GM23338 (cell line): ENCODE measurements around the gene SOX1. TPM values are rescaled to one million over a fixed set of nuclear protein-coding genes. Genes with fewer than 3 reads are reported as not detected.
A peak's percentile ranks its signal among the peaks of the same experiment; 100 is the strongest.

Experiments used
- ATAC-seq: fragments of 200-7000 bp; cut with Tn5 transposase; 3 replicates; pipeline ENCODE4 v1.9.1; 2020
- DNase-seq: peaks from one replicate; pipeline ENCODE4 v3.0.0-alpha.2; 2015; ENCODE audit warnings: low spot score
- H2AFZ ChIP-seq: fragments of 200-600 bp; sonication (generic); 2 replicates; pipeline ENCODE4 v1.8.0; 2016; ENCODE audit warnings: antibody characterized with exemption, mild to moderate bottlenecking, moderate library complexity
- H3F3A ChIP-seq: fragments of 200-600 bp; sonication (generic); replicated peaks from 2 replicates; pipeline ENCODE4 v1.8.0; 2017; ENCODE audit warnings: antibody characterized with exemption, mixed run types, low read depth
- H3K27ac ChIP-seq: fragments of 200-600 bp; sonication (generic); 2 replicates; pipeline ENCODE4 v1.6.1; 2016; ENCODE audit warnings: low read depth
- H3K27me3 ChIP-seq: fragments of 200-600 bp; sonication (generic); 2 replicates; pipeline ENCODE4 v1.8.0; 2016; ENCODE audit warnings: mild to moderate bottlenecking, mixed run types, moderate library complexity; ENCODE audit not compliant: insufficient read depth
- H3K36me3 ChIP-seq: fragments of 200-600 bp; sonication (generic); 2 replicates; pipeline ENCODE4 v1.8.0; 2016; ENCODE audit warnings: mild to moderate bottlenecking; ENCODE audit not compliant: insufficient read depth
- H3K4me1 ChIP-seq: fragments of 200-600 bp; sonication (generic); 2 replicates; pipeline ENCODE4 v1.8.0; 2016; ENCODE audit warnings: mild to moderate bottlenecking, moderate library complexity; ENCODE audit not compliant: insufficient read depth
- H3K4me2 ChIP-seq: fragments of 200-600 bp; sonication (generic); 2 replicates; pipeline ENCODE4 v1.7.1; 2017; ENCODE audit warnings: mixed run types
- H3K4me3 ChIP-seq: fragments of 200-600 bp; sonication (generic); 2 replicates; pipeline ENCODE4 v1.6.1; 2016; ENCODE audit warnings: mixed run types
- H3K79me2 ChIP-seq: fragments of 200-600 bp; sonication (generic); replicated peaks from 2 replicates; pipeline ENCODE4 v1.8.0; 2017; ENCODE audit warnings: mild to moderate bottlenecking; ENCODE audit not compliant: insufficient read depth
- H3K9me2 ChIP-seq: fragments of 200-600 bp; sonication (generic); 2 replicates; pipeline ENCODE4 v1.8.0; 2017; ENCODE audit not compliant: insufficient read depth
- H4K20me1 ChIP-seq: fragments of 200-600 bp; sonication (generic); replicated peaks from 2 replicates; pipeline ENCODE4 v1.8.0; 2017; ENCODE audit warnings: mild to moderate bottlenecking; ENCODE audit not compliant: insufficient read depth
- H3K27ac Mint-ChIP-seq: 2 replicates; pipeline ENCODE4 v1.8.0; 2020; ENCODE audit warnings: inconsistent platforms, mild to moderate bottlenecking, moderate library complexity, mixed read lengths
- H3K27me3 Mint-ChIP-seq: 3 replicates; pipeline ENCODE4 v1.8.0; 2022; ENCODE audit warnings: low read depth, mild to moderate bottlenecking, moderate library complexity, mixed read lengths, inconsistent platforms; ENCODE audit not compliant: insufficient read depth, poor library complexity
- H3K36me3 Mint-ChIP-seq: 3 replicates; pipeline ENCODE4 v1.8.0; 2021; ENCODE audit warnings: low read depth, mild to moderate bottlenecking, inconsistent platforms, moderate library complexity, mixed read lengths
- H3K4me1 Mint-ChIP-seq: 3 replicates; pipeline ENCODE4 v1.8.0; 2020; ENCODE audit warnings: mild to moderate bottlenecking, inconsistent platforms, mixed read lengths
- H3K4me3 Mint-ChIP-seq: 3 replicates; pipeline ENCODE4 v1.8.0; 2021; ENCODE audit warnings: moderate library complexity, mild to moderate bottlenecking, inconsistent platforms, mixed read lengths
- H3K9me3 Mint-ChIP-seq: 3 replicates; pipeline ENCODE4 v1.8.0; 2020; ENCODE audit warnings: moderate library complexity, mild to moderate bottlenecking, inconsistent platforms, mixed read lengths
- CREB1 ChIP-seq: fragments of 250-450 bp; sonication (Bioruptor Pico); IDR thresholded peaks from 2 replicates; pipeline ENCODE4 v1.5.0; 2020; ENCODE audit warnings: low read depth, mild to moderate bottlenecking, moderate library complexity
- CTCF ChIP-seq, 2 experiments: fragments of 200-600 bp in 1 of 2; sonication (generic) in 1 of 2; conservative IDR thresholded peaks; 2 replicates each; pipeline versions ENCODE4 v1.5.1 to v1.6.1; 2016 to 2017; ENCODE audit warnings: antibody characterized with exemption in 2 of 2, low read depth in 2 of 2, mild to moderate bottlenecking in 2 of 2, moderate library complexity in 1 of 2
- ETS1 ChIP-seq: IDR thresholded peaks from 2 replicates; pipeline ENCODE4 v1.6.1; 2016; ENCODE audit warnings: antibody characterized with exemption
- EZH2 ChIP-seq: fragments of 200-600 bp; sonication (generic); IDR thresholded peaks from one replicate; pipeline ENCODE4 v1.8.0; 2017; ENCODE audit warnings: antibody characterized with exemption, mild to moderate bottlenecking, low read depth; ENCODE audit not compliant: unreplicated experiment
- EZH2phosphoT487 ChIP-seq: fragments of 200-600 bp; sonication (generic); IDR thresholded peaks from one replicate; pipeline ENCODE4 v1.8.1; 2018; ENCODE audit warnings: antibody characterized with exemption; ENCODE audit not compliant: unreplicated experiment
- JUNB ChIP-seq: IDR thresholded peaks from one replicate; pipeline ENCODE4 v1.6.1; 2016; ENCODE audit warnings: antibody characterized with exemption; ENCODE audit not compliant: unreplicated experiment
- NANOG ChIP-seq: IDR thresholded peaks from 2 replicates; pipeline ENCODE4 v1.6.1; 2016; ENCODE audit warnings: antibody characterized with exemption, borderline replicate concordance
- POLR2AphosphoS5 ChIP-seq: IDR thresholded peaks from 2 replicates; pipeline ENCODE4 v1.6.1; 2016; ENCODE audit warnings: antibody characterized with exemption, low read depth
- STAT1 ChIP-seq: IDR thresholded peaks from one replicate; pipeline ENCODE4 v1.6.1; 2016; ENCODE audit warnings: antibody characterized with exemption; ENCODE audit not compliant: unreplicated experiment
- ZNF114 ChIP-seq: fragments of 250-450 bp; sonication (Bioruptor Pico); IDR thresholded peaks from 2 replicates; pipeline ENCODE4 v1.5.0; 2020; ENCODE audit warnings: mild to moderate bottlenecking, moderate library complexity
- ZNF331 ChIP-seq: fragments of 250-450 bp; sonication (Bioruptor Pico); IDR thresholded peaks from 2 replicates; pipeline ENCODE4 v1.5.0; 2020; ENCODE audit warnings: low read depth, mild to moderate bottlenecking, moderate library complexity
- polyA plus RNA-seq: library from polyadenylated mRNA; unstranded; fragments of >200 nt; fragmentation: Nextera tagmentation; extraction: Ambion mirVana; gene quantifications from 2 replicates; pipeline ENCODE4 v1.2.1, GENCODE V29; 2016
- total RNA-seq: library from RNA; depleted of rRNA; stranded (reverse); fragments of >200 nt; shearing (Covaris generic); gene quantifications from 2 replicates; pipeline ENCODE4 v1.2.3, GENCODE V29; 2014
- TF ChIP-seq, protein P1 (sequence below): IDR thresholded peaks from one replicate; pipeline ENCODE4 v1.6.1; 2018; ENCODE audit warnings: antibody characterized with exemption; ENCODE audit not compliant: unreplicated experiment
- TF ChIP-seq, protein P2 (sequence below): fragments of 250-450 bp; sonication (Bioruptor Pico); IDR thresholded peaks from 2 replicates; pipeline ENCODE4 v1.5.0; 2020; ENCODE audit warnings: mild to moderate bottlenecking, moderate library complexity

Gene SOX1
- total and polyA plus RNA-seq, 2 experiments from 2014 or later = 0.10 to 0.17 TPM

DNA sequence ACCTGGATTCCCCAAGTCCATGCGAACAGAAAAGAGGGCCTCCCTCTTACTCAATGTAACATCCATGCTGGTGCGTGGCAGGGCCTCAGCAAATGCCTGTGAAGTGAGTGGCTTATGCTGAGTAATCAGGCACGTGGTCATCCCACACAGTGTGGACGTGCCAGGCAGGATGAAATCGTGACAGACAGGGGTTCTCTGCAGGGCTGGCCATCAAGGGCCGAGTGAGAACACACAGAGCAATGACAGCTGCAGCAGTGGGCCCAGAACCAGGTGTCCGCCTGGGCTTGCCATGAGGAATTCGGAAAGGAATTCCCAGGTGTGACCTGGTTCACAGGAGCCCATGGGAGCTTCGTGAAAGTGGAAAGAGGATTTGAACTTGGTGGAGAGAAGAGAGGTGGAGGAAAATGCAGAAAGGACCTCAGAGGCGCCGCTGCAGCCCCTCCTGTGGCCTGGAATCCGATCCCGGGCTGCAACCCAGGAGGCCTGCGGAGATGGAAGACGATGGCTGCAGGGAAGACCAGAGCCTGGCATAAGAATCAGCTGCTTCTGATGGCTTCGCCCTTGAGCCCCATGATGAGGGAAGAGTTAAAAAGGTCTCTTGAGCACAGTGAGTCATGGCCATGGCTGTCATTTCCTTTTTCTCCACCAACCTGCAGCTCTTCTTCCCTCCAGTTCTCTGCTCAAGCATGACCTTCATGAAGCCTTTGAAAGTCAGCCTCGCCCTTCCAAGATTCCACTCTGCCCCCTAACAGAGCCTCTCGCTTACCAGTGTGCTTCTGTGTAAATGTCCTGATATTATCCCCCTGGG, 34.6 kb upstream of the SOX1 start:
- Histone ChIP-seq H2AFZ (no peak overlapping the region), H3K9me2 (no peaks in the 10 kb centered on the region; the same call in 1 of the 2 replicates), H3F3A (no peaks in the 10 kb centered on the region), H3K4me1 (no peaks in the 10 kb centered on the region), H3K27ac (no peak overlapping the region), H3K79me2 (no peaks in the 10 kb centered on the region), H4K20me1 (no peaks in the 10 kb centered on the region), H3K27me3 (no peaks in the 10 kb centered on the region), H3K4me3 (no peak overlapping the region), H3K36me3 (no peaks in the 10 kb centered on the region), H3K4me2 (no peak overlapping the region)
- H3K27me3 Mint-ChIP-seq = peaks cover 8% of the 10 kb centered on the region
- peaks cover 11% of the 10 kb centered on the region; the same call in 2 of the 3 replicates for H3K9me3 Mint-ChIP-seq
- H3K4me3 Mint-ChIP-seq = no peak overlapping the region
- no peak overlapping the region for H3K27ac Mint-ChIP-seq
- H3K36me3 Mint-ChIP-seq = peaks cover 4% of the 10 kb centered on the region; the same call in 2 of the 3 replicates
- DNase-seq (no peak), ATAC-seq (peak; percentile 21; the same call in 2 of the 3 replicates)
- peaks cover 5% of the 10 kb centered on the region; the same call in 2 of the 3 replicates for H3K4me1 Mint-ChIP-seq
- no peak for TF ChIP-seq ZNF331 (CRISPR knock-in tag)
- TF ChIP-seq STAT1 = no peak
- TF ChIP-seq CTCF (conservative IDR thresholded peaks at IDR 0.05; ENCODE audit: low read depth in 2 of 2) = no peak
- no peak for TF ChIP-seq CREB1 (CRISPR knock-in tag)
- TF ChIP-seq NANOG = no peak
- no peak for TF ChIP-seq EZH2phosphoT487
- no peak for TF ChIP-seq ZNF114 (CRISPR knock-in tag)
- no peak for TF ChIP-seq EZH2
- TF ChIP-seq, protein P1, sequence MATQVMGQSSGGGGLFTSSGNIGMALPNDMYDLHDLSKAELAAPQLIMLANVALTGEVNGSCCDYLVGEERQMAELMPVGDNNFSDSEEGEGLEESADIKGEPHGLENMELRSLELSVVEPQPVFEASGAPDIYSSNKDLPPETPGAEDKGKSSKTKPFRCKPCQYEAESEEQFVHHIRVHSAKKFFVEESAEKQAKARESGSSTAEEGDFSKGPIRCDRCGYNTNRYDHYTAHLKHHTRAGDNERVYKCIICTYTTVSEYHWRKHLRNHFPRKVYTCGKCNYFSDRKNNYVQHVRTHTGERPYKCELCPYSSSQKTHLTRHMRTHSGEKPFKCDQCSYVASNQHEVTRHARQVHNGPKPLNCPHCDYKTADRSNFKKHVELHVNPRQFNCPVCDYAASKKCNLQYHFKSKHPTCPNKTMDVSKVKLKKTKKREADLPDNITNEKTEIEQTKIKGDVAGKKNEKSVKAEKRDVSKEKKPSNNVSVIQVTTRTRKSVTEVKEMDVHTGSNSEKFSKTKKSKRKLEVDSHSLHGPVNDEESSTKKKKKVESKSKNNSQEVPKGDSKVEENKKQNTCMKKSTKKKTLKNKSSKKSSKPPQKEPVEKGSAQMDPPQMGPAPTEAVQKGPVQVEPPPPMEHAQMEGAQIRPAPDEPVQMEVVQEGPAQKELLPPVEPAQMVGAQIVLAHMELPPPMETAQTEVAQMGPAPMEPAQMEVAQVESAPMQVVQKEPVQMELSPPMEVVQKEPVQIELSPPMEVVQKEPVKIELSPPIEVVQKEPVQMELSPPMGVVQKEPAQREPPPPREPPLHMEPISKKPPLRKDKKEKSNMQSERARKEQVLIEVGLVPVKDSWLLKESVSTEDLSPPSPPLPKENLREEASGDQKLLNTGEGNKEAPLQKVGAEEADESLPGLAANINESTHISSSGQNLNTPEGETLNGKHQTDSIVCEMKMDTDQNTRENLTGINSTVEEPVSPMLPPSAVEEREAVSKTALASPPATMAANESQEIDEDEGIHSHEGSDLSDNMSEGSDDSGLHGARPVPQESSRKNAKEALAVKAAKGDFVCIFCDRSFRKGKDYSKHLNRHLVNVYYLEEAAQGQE = no peak
- TF ChIP-seq ETS1 = no peak
- TF ChIP-seq, protein P2, sequence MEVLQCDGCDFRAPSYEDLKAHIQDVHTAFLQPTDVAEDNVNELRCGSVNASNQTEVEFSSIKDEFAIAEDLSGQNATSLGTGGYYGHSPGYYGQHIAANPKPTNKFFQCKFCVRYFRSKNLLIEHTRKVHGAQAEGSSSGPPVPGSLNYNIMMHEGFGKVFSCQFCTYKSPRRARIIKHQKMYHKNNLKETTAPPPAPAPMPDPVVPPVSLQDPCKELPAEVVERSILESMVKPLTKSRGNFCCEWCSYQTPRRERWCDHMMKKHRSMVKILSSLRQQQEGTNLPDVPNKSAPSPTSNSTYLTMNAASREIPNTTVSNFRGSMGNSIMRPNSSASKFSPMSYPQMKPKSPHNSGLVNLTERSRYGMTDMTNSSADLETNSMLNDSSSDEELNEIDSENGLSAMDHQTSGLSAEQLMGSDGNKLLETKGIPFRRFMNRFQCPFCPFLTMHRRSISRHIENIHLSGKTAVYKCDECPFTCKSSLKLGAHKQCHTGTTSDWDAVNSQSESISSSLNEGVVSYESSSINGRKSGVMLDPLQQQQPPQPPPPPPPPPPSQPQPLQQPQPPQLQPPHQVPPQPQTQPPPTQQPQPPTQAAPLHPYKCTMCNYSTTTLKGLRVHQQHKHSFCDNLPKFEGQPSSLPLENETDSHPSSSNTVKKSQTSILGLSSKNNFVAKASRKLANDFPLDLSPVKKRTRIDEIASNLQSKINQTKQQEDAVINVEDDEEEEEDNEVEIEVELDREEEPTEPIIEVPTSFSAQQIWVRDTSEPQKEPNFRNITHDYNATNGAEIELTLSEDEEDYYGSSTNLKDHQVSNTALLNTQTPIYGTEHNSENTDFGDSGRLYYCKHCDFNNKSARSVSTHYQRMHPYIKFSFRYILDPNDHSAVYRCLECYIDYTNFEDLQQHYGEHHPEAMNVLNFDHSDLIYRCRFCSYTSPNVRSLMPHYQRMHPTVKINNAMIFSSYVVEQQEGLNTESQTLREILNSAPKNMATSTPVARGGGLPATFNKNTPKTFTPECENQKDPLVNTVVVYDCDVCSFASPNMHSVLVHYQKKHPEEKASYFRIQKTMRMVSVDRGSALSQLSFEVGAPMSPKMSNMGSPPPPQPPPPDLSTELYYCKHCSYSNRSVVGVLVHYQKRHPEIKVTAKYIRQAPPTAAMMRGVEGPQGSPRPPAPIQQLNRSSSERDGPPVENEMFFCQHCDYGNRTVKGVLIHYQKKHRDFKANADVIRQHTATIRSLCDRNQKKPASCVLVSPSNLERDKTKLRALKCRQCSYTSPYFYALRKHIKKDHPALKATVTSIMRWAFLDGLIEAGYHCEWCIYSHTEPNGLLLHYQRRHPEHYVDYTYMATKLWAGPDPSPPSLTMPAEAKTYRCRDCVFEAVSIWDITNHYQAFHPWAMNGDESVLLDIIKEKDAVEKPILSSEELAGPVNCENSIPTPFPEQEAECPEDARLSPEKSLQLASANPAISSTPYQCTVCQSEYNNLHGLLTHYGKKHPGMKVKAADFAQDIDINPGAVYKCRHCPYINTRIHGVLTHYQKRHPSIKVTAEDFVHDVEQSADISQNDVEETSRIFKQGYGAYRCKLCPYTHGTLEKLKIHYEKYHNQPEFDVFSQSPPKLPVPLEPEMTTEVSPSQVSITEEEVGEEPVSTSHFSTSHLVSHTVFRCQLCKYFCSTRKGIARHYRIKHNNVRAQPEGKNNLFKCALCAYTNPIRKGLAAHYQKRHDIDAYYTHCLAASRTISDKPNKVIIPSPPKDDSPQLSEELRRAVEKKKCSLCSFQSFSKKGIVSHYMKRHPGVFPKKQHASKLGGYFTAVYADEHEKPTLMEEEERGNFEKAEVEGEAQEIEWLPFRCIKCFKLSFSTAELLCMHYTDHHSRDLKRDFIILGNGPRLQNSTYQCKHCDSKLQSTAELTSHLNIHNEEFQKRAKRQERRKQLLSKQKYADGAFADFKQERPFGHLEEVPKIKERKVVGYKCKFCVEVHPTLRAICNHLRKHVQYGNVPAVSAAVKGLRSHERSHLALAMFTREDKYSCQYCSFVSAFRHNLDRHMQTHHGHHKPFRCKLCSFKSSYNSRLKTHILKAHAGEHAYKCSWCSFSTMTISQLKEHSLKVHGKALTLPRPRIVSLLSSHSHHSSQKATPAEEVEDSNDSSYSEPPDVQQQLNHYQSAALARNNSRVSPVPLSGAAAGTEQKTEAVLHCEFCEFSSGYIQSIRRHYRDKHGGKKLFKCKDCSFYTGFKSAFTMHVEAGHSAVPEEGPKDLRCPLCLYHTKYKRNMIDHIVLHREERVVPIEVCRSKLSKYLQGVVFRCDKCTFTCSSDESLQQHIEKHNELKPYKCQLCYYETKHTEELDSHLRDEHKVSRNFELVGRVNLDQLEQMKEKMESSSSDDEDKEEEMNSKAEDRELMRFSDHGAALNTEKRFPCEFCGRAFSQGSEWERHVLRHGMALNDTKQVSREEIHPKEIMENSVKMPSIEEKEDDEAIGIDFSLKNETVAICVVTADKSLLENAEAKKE (CRISPR knock-in tag) = no peak
- no peak for TF ChIP-seq JUNB
- no peak for TF ChIP-seq POLR2AphosphoS5
